CD14-positive monocyte (primary cell): ENCODE measurements around the gene EPS15. TPM values are rescaled to one million over a fixed set of nuclear protein-coding genes. Genes with fewer than 3 reads are reported as not detected.

ENCODE experiments used
- DNase-seq, 3 donors: peaks; one replicate each; pipeline ENCODE4 v3.0.0-alpha.2; 2011 to 2022
- H2AFZ ChIP-seq: 2 replicates; pipeline ENCODE4 v1.6.0; 2012; ENCODE audit warnings: mild to moderate bottlenecking, low read depth, low read length, inconsistent platforms; ENCODE audit not compliant: insufficient read depth, poor library complexity, severe bottlenecking
- H3K27ac ChIP-seq, 2 donors: 1 replicate in 1 of 2; 2 replicates in 1 of 2; pipeline ENCODE4 v1.5.1; 2012 to 2013; ENCODE audit warnings: low read length in 2 of 2, control low read depth in 1 of 2, inconsistent platforms in 1 of 2, low read depth in 1 of 2, mild to moderate bottlenecking in 1 of 2
- H3K27me3 ChIP-seq, 2 donors: one replicate each; pipeline versions ENCODE4 v1.6.0 to v1.6.1; 2011 to 2013; ENCODE audit warnings: low read length in 2 of 2; ENCODE audit not compliant: control insufficient read depth in 2 of 2, insufficient read depth in 2 of 2
- H3K36me3 ChIP-seq, 2 donors: replicated peaks in 1 of 2; 1 replicate in 1 of 2; 2 replicates in 1 of 2; pipeline versions ENCODE4 v1.5.1 to v1.6.1; 2012 to 2013; ENCODE audit warnings: low read length in 2 of 2, control low read depth in 1 of 2, inconsistent platforms in 1 of 2, mild to moderate bottlenecking in 1 of 2; ENCODE audit not compliant: insufficient read depth in 2 of 2, control insufficient read depth in 1 of 2
- H3K4me1 ChIP-seq, 2 donors: 1 replicate in 1 of 2; 2 replicates in 1 of 2; pipeline versions ENCODE4 v1.5.1 to v1.6.1; 2012 to 2013; ENCODE audit warnings: low read length in 2 of 2, control low read depth in 1 of 2, inconsistent platforms in 1 of 2, mild to moderate bottlenecking in 1 of 2, moderate library complexity in 1 of 2; ENCODE audit not compliant: insufficient read depth in 2 of 2, control insufficient read depth in 1 of 2
- H3K4me2 ChIP-seq: replicated peaks from 2 replicates; pipeline ENCODE3; 2012; ENCODE audit warnings: low read length, moderate library complexity, mild to moderate bottlenecking; ENCODE audit not compliant: poor library complexity, severe bottlenecking; ENCODE audit errors: extremely low read depth
- H3K4me3 ChIP-seq, 3 experiments: fragments of 200-600 bp in 1 of 3; sonication (generic) in 1 of 3; replicated peaks in 1 of 3; 1 replicate in 2 of 3; 2 replicates in 1 of 3; pipeline ENCODE4 v1.5.1; 2011 to 2013; ENCODE audit warnings: low read length in 3 of 3, mild to moderate bottlenecking in 3 of 3, control low read depth in 2 of 3, low read depth in 2 of 3, inconsistent platforms in 1 of 3, moderate library complexity in 1 of 3
- H3K79me2 ChIP-seq: 2 replicates; pipeline ENCODE4 v1.6.0; 2012; ENCODE audit warnings: mild to moderate bottlenecking, control low read depth, inconsistent platforms, low read length, moderate library complexity; ENCODE audit not compliant: insufficient read depth
- H3K9ac ChIP-seq: 2 replicates; pipeline ENCODE4 v1.6.0; 2017; ENCODE audit warnings: low read length, mild to moderate bottlenecking; ENCODE audit not compliant: insufficient read depth, poor library complexity, severe bottlenecking
- H3K9me3 ChIP-seq, 2 donors: replicated peaks in 1 of 2; 1 replicate in 1 of 2; 2 replicates in 1 of 2; pipeline versions ENCODE4 v1.5.1 to v1.6.1; 2012 to 2013; ENCODE audit warnings: low read length in 2 of 2, control low read depth in 1 of 2; ENCODE audit not compliant: control insufficient read depth in 1 of 2, insufficient read depth in 1 of 2
- H4K20me1 ChIP-seq: 2 replicates; pipeline ENCODE4 v1.6.0; 2012; ENCODE audit warnings: mild to moderate bottlenecking, low read length, control low read depth, moderate library complexity; ENCODE audit not compliant: insufficient read depth
- H3K27ac Mint-ChIP-seq, 7 donors: one replicate each; pipeline ENCODE4 v1.8.0; 2020; ENCODE audit warnings: mild to moderate bottlenecking in 7 of 7, mixed read lengths in 7 of 7, moderate library complexity in 6 of 7, inconsistent platforms in 2 of 7
- H3K27me3 Mint-ChIP-seq, 3 donors: one replicate each; pipeline ENCODE4 v1.8.0; 2021 to 2022; ENCODE audit warnings: low read depth in 3 of 3, mild to moderate bottlenecking in 3 of 3, mixed read lengths in 3 of 3, moderate library complexity in 3 of 3, inconsistent platforms in 1 of 3
- H3K36me3 Mint-ChIP-seq, 2 donors: one replicate each; pipeline ENCODE4 v1.8.0; 2020; ENCODE audit warnings: mixed read lengths in 2 of 2, inconsistent platforms in 1 of 2, mild to moderate bottlenecking in 1 of 2
- H3K4me1 Mint-ChIP-seq: one replicate; pipeline ENCODE4 v1.8.0; 2020; ENCODE audit warnings: mild to moderate bottlenecking, mixed read lengths
- H3K4me3 Mint-ChIP-seq, 2 donors: one replicate each; pipeline ENCODE4 v1.8.0; 2020; ENCODE audit warnings: mild to moderate bottlenecking in 2 of 2, mixed read lengths in 2 of 2, moderate library complexity in 1 of 2
- H3K9me3 Mint-ChIP-seq, 7 donors: one replicate each; pipeline ENCODE4 v1.8.0; 2020 to 2022; ENCODE audit warnings: mixed read lengths in 7 of 7, mild to moderate bottlenecking in 6 of 7, moderate library complexity in 6 of 7, inconsistent platforms in 2 of 7
- CTCF ChIP-seq: fragments of 200-600 bp; IDR thresholded peaks from one replicate; pipeline ENCODE4 v1.8.0; 2022; ENCODE audit warnings: antibody characterized with exemption, mild to moderate bottlenecking
- WGBS: methylation state at CpG from one replicate; pipeline ENCODE4 v1.1.5; 2013; ENCODE audit warnings: missing lambda C conversion rate; ENCODE audit not compliant: insufficient coverage; 5-methylcytosine and 5-hydroxymethylcytosine counted together
- intact Hi-C, 2 donors: fragments of 100-400 bp; cut with micrococcal nuclease; formaldehyde crosslinking; loops; one replicate each; pipeline versions ENCODE4 v1.15.0 to v1.15.1; 2023
- polyA plus RNA-seq, 3 donors: library from polyadenylated mRNA; depleted of rRNA in 1 of 3; unstranded in 2 of 3; stranded (reverse) in 1 of 3; fragments of 300-500 nt in 2 of 3; fragments of >200 nt in 1 of 3; fragmentation: Illumina TruSeq in 2 of 3; gene quantifications; 1 replicate in 2 of 3; 2 replicates in 1 of 3; pipeline ENCODE4 v1.2.3, GENCODE V29; 2012 to 2021

Gene EPS15
- polyA plus RNA-seq, 3 donors = 26.7 to 53.6 (median 36.4) TPM

- Histone ChIP-seq H4K20me1 (no peaks in the 10 kb centered on the region), H3K9me3 (peaks cover 17 to 30% of the 10 kb centered on the region in 2 donors), H3K27me3 (no peaks in the 10 kb centered on the region), H3K79me2 (no peaks in the 10 kb centered on the region), H2AFZ (no peak overlapping the region), H3K36me3 (peaks cover 49 to 92% of the 10 kb centered on the region in 2 donors), H3K4me2 (no peak overlapping the region), H3K4me1 (no peaks in the 10 kb centered on the region), H3K9ac (no peak overlapping the region), H3K27ac (no peak overlapping the region), H3K4me3 (no peak overlapping the region)
- Mint-ChIP-seq H3K4me3 (no peak overlapping the region), H3K9me3 (peaks cover 12 to 35% (median 26%) of the 10 kb centered on the region in 7 donors), H3K4me1 (no peaks in the 10 kb centered on the region), H3K27ac (no peak overlapping the region), H3K36me3 (peaks cover 75 to 93% of the 10 kb centered on the region in 2 donors), H3K27me3 (peaks cover 0 to 1% (median 0%) of the 10 kb centered on the region in 3 donors)
- TF ChIP-seq CTCF = no peak
- DNase-seq = no peak
- intact Hi-C loops = no loop called here
- WGBS = 100% methylated on average over 1 of the region's 1 CpG
Observed at GRCh38 chr1:51380936-51381335, 138.1 kb downstream of the EPS15 start.

DNA sequence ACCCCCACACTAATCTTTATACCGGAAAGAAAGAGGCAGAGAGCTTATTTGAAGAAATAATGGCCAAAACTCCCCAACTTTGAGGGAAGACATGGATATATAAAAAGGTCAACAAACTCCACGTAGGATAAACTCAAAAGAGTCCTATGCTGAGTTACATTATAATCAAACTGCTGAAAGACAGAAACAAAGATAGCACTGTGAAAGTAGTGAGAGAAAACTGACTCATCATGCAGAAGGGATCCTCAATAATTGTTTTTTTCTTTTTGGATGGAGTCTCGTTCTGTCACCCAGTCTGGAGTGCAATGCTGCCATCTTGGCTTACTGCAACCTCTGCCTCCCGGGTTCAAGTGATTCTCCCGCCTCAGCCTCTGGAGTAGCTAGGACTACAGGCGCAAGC lies 140.2 kb downstream of the EPS15 start:
- Histone ChIP-seq H3K4me1 (no peaks in the 10 kb centered on the region), H2AFZ (no peak overlapping the region), H3K4me3 (no peak overlapping the region), H3K27ac (no peak overlapping the region), H3K36me3 (peaks cover 44 to 89% of the 10 kb centered on the region in 2 donors), H3K9me3 (peaks cover 12 to 15% of the 10 kb centered on the region in 2 donors), H4K20me1 (no peaks in the 10 kb centered on the region), H3K9ac (no peak overlapping the region), H3K4me2 (no peak overlapping the region), H3K27me3 (no peaks in the 10 kb centered on the region), H3K79me2 (no peaks in the 10 kb centered on the region)
- Mint-ChIP-seq H3K36me3 (peaks cover 65 to 86% of the 10 kb centered on the region in 2 donors), H3K4me1 (no peaks in the 10 kb centered on the region), H3K9me3 (peaks cover 8 to 21% (median 18%) of the 10 kb centered on the region in 7 donors), H3K27me3 (peaks cover 0 to 1% (median 0%) of the 10 kb centered on the region in 3 donors), H3K27ac (no peak overlapping the region), H3K4me3 (no peak overlapping the region)
- no peak for TF ChIP-seq CTCF
- WGBS = 100% methylated on average over 1 of the region's 6 CpGs
- no peak for DNase-seq
- intact Hi-C loops = no loop called here
